Measurements from ENCODE around the gene YDJC.

DNA sequence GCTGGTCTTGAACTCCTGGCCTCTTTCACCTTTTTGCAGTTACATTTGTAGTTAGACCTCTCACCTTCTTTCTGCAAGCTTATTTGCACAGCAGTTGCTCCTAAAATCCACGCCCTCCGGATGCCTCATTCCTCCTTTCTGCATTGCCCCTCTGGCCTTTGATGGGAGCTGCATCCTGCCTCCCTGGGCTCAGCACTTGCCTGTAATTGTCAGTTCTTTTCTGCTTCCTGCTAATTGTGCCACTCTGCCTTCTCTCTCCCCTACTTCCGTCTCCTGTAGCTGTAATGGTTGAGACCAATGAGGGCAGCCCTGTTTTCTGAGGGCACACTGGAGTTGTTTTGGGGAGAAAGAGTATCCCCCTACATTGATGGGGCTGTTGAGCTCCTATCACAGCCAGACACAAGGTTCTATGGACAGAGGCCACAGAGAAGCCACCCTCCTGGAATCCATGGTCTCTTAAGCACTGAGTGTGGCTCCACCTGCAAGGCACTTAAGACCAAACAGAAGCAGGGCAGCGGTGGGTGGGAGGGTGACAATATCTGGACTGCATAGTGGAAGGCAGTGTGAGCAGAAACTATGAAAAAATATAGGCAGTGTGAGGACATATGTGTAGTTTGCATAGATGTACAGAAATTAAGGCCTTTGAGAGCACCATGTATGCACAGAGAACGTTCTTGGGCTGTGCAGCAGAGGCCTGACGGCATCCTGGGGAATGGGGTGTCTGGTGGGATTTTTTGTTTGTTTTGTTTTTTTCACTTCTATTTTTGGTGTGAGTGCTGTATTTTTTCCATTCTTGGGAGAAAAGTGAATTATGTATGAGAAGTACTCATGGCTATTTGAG lies 30.5 kb downstream of the YDJC start:
- no peak for TF ChIP-seq EZH2 (IDR thresholded peaks at IDR 0.05; ENCODE audit: insufficient read depth, low read length)
- TF ChIP-seq, protein P1, sequence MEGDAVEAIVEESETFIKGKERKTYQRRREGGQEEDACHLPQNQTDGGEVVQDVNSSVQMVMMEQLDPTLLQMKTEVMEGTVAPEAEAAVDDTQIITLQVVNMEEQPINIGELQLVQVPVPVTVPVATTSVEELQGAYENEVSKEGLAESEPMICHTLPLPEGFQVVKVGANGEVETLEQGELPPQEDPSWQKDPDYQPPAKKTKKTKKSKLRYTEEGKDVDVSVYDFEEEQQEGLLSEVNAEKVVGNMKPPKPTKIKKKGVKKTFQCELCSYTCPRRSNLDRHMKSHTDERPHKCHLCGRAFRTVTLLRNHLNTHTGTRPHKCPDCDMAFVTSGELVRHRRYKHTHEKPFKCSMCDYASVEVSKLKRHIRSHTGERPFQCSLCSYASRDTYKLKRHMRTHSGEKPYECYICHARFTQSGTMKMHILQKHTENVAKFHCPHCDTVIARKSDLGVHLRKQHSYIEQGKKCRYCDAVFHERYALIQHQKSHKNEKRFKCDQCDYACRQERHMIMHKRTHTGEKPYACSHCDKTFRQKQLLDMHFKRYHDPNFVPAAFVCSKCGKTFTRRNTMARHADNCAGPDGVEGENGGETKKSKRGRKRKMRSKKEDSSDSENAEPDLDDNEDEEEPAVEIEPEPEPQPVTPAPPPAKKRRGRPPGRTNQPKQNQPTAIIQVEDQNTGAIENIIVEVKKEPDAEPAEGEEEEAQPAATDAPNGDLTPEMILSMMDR (IDR thresholded peaks at IDR 0.05; ENCODE audit: insufficient read depth, low read depth, low read length) = no peak
